IMR-90 (cell line): ENCODE results near the gene ZNF768. TPM values are rescaled to one million over a fixed set of nuclear protein-coding genes. Genes with fewer than 3 reads are reported as not detected.

Experiments used
- ATAC-seq: fragments of 200-7000 bp; cut with Tn5 transposase; 2 replicates; pipeline ENCODE4 v1.9.1; 2020; ENCODE audit warnings: low read depth, mild to moderate bottlenecking, moderate library complexity
- BruUV-seq: library from RNA; stranded (reverse); fragments of 400-500 nt; replicated peaks from 2 replicates; lab custom pipeline; 2021; lab: Mats Ljungman, UMichigan
- CTCF ChIA-PET: fragments of 300-600 bp; formaldehyde crosslinking; extraction: SDS; loops from one replicate; lab custom pipeline; 2021; ENCODE audit warnings: antibody characterized with exemption; lab: Yijun Ruan, JAX
- POLR2A ChIA-PET: fragments of 300-600 bp; sonication (Branson Sonifier 250); formaldehyde crosslinking; loops from one replicate; lab custom pipeline; 2022; ENCODE audit warnings: antibody characterized with exemption; ENCODE audit not compliant: unreplicated experiment; lab: Charles Lee
- DNase-seq: peaks from one replicate; pipeline ENCODE4 v3.0.0; 2013
- H2AFZ ChIP-seq: replicated peaks from 2 replicates; pipeline ENCODE3; 2013; ENCODE audit warnings: low read length, mild to moderate bottlenecking; ENCODE audit not compliant: poor library complexity
- H2AK5ac ChIP-seq: 2 replicates; pipeline ENCODE4 v1.6.1; 2013; ENCODE audit warnings: low read depth, low read length, inconsistent platforms
- H2AK9ac ChIP-seq: replicated peaks from 2 replicates; pipeline ENCODE3; 2013; ENCODE audit warnings: mild to moderate bottlenecking, low read depth, low read length, moderate library complexity; ENCODE audit not compliant: poor library complexity
- H2BK120ac ChIP-seq: 2 replicates; pipeline ENCODE4 v1.6.1; 2013; ENCODE audit warnings: low read depth, low read length, inconsistent platforms
- H2BK15ac ChIP-seq: 3 replicates; pipeline ENCODE4 v1.6.1; 2013; ENCODE audit warnings: low read depth, low read length, inconsistent platforms
- H2BK20ac ChIP-seq: 2 replicates; pipeline ENCODE4 v1.6.1; 2013; ENCODE audit warnings: low read depth, mild to moderate bottlenecking, inconsistent platforms, low read length, moderate library complexity
- H2BK5ac ChIP-seq: 2 replicates; pipeline ENCODE4 v1.6.1; 2013; ENCODE audit warnings: mild to moderate bottlenecking, low read depth, low read length, inconsistent platforms; ENCODE audit not compliant: poor library complexity, severe bottlenecking
- H3K14ac ChIP-seq: replicated peaks from 2 replicates; pipeline ENCODE4 v1.6.1; 2013; ENCODE audit warnings: low read depth, low read length, inconsistent platforms
- H3K18ac ChIP-seq: 2 replicates; pipeline ENCODE4 v1.6.1; 2013; ENCODE audit warnings: low read depth, low read length, control low read depth
- H3K23ac ChIP-seq: 2 replicates; pipeline ENCODE4 v1.6.1; 2013; ENCODE audit warnings: low read depth, low read length, inconsistent platforms
- H3K27ac ChIP-seq: 2 replicates; pipeline ENCODE4 v1.5.1; 2013; ENCODE audit warnings: mild to moderate bottlenecking, control low read depth, low read length; ENCODE audit not compliant: insufficient read depth
- H3K27me3 ChIP-seq: 2 replicates; pipeline ENCODE4 v1.6.1; 2013; ENCODE audit warnings: low read length; ENCODE audit not compliant: control insufficient read depth, insufficient read depth
- H3K36me3 ChIP-seq: 2 replicates; pipeline ENCODE4 v1.6.1; 2013; ENCODE audit warnings: low read length, mixed read lengths; ENCODE audit not compliant: control insufficient read depth, insufficient read depth
- H3K4ac ChIP-seq: 2 replicates; pipeline ENCODE4 v1.6.1; 2013; ENCODE audit warnings: low read depth, low read length, inconsistent platforms
- H3K4me1 ChIP-seq: 2 replicates; pipeline ENCODE4 v1.6.1; 2013; ENCODE audit warnings: low read length, mixed read lengths; ENCODE audit not compliant: control insufficient read depth, insufficient read depth
- H3K4me2 ChIP-seq: 2 replicates; pipeline ENCODE4 v1.6.1; 2013; ENCODE audit warnings: low read depth, mild to moderate bottlenecking, control low read depth, low read length, moderate library complexity
- H3K4me3 ChIP-seq: 2 replicates; pipeline ENCODE4 v1.5.1; 2013; ENCODE audit warnings: low read depth, mild to moderate bottlenecking, control low read depth, low read length, moderate library complexity; ENCODE audit not compliant: insufficient read depth
- H3K56ac ChIP-seq: 2 replicates; pipeline ENCODE4 v1.6.1; 2013; ENCODE audit warnings: low read length, inconsistent platforms; ENCODE audit not compliant: insufficient read depth; ENCODE audit errors: extremely low read depth
- H3K79me1 ChIP-seq, 2 experiments: 2 replicates each; pipeline ENCODE4 v1.6.1; 2013; ENCODE audit warnings: low read length in 2 of 2, inconsistent platforms in 1 of 2, low read depth in 1 of 2
- H3K9ac ChIP-seq: 2 replicates; pipeline ENCODE4 v1.6.1; 2013; ENCODE audit warnings: low read depth, low read length, control low read depth
- H3K9me1 ChIP-seq: 2 replicates; pipeline ENCODE4 v1.6.1; 2013; ENCODE audit warnings: low read length, inconsistent platforms; ENCODE audit not compliant: insufficient read depth
- H3K9me3 ChIP-seq: 2 replicates; pipeline ENCODE4 v1.6.1; 2013; ENCODE audit warnings: low read length; ENCODE audit not compliant: control insufficient read depth, insufficient read depth
- H4K20me1 ChIP-seq: 2 replicates; pipeline ENCODE4 v1.6.1; 2013; ENCODE audit warnings: low read length, inconsistent platforms; ENCODE audit not compliant: insufficient read depth
- H4K5ac ChIP-seq: 2 replicates; pipeline ENCODE4 v1.6.1; 2013; ENCODE audit warnings: mild to moderate bottlenecking, low read depth, low read length, control low read depth
- H4K8ac ChIP-seq, 2 experiments: 2 replicates each; pipeline ENCODE4 v1.6.1; 2013; ENCODE audit warnings: low read depth in 2 of 2, low read length in 2 of 2, control low read depth in 1 of 2, inconsistent platforms in 1 of 2
- H4K91ac ChIP-seq: 2 replicates; pipeline ENCODE4 v1.6.1; 2013; ENCODE audit warnings: low read depth, low read length, inconsistent platforms; ENCODE audit not compliant: insufficient read depth
- BHLHE40 ChIP-seq: fragments of 150-350 bp; IDR thresholded peaks from 2 replicates; pipeline ENCODE4 v1.6.1; 2016; ENCODE audit warnings: mild to moderate bottlenecking, low read depth, low read length
- CEBPB ChIP-seq: IDR thresholded peaks from 2 replicates; pipeline ENCODE4 v1.6.1; 2012; ENCODE audit warnings: low read depth, low read length, improper control_type of control experiment
- CHD1 ChIP-seq: IDR thresholded peaks from 2 replicates; pipeline ENCODE4 v1.6.1; 2012; ENCODE audit warnings: low read depth, low read length, improper control_type of control experiment
- CTCF ChIP-seq: conservative IDR thresholded peaks from 2 replicates; pipeline ENCODE4 v1.5.1; 2012; ENCODE audit warnings: mild to moderate bottlenecking, low read depth, low read length, improper control_type of control experiment
- ELK1 ChIP-seq: fragments of 150-350 bp; IDR thresholded peaks from 2 replicates; pipeline ENCODE4 v1.6.1; 2016; ENCODE audit warnings: low read depth, mild to moderate bottlenecking, low read length, moderate library complexity, borderline replicate concordance
- FOS ChIP-seq: fragments of 150-350 bp; IDR thresholded peaks from 2 replicates; pipeline ENCODE4 v1.6.1; 2016; ENCODE audit warnings: low read depth, low read length
- MAFK ChIP-seq: IDR thresholded peaks from 2 replicates; pipeline ENCODE4 v1.6.1; 2012; ENCODE audit warnings: low read depth, low read length, improper control_type of control experiment
- MAZ ChIP-seq: IDR thresholded peaks from 2 replicates; pipeline ENCODE4 v1.6.1; 2012; ENCODE audit warnings: low read depth, mild to moderate bottlenecking, low read length, improper control_type of control experiment, moderate library complexity, borderline replicate concordance
- MXI1 ChIP-seq: IDR thresholded peaks from 2 replicates; pipeline ENCODE4 v1.6.1; 2012; ENCODE audit warnings: low read depth, mild to moderate bottlenecking, low read length, moderate library complexity, borderline replicate concordance
- NFE2L2 ChIP-seq: fragments of 150-350 bp; IDR thresholded peaks from 2 replicates; pipeline ENCODE4 v1.6.1; 2016; ENCODE audit warnings: low read depth, mild to moderate bottlenecking, low read length
- POLR2A ChIP-seq: IDR thresholded peaks from 2 replicates; pipeline ENCODE4 v1.6.1; 2012; ENCODE audit warnings: mild to moderate bottlenecking, low read depth, low read length
- RAD21 ChIP-seq: IDR thresholded peaks from 2 replicates; pipeline ENCODE4 v1.6.1; 2012; ENCODE audit warnings: low read length, improper control_type of control experiment
- RCOR1 ChIP-seq: IDR thresholded peaks from 2 replicates; pipeline ENCODE4 v1.6.1; 2012; ENCODE audit warnings: mild to moderate bottlenecking, low read length, improper control_type of control experiment; ENCODE audit not compliant: insufficient replicate concordance
- RFX5 ChIP-seq: IDR thresholded peaks from 2 replicates; pipeline ENCODE4 v1.8.0; 2012; ENCODE audit warnings: low read depth, mild to moderate bottlenecking, low read length, moderate library complexity
- SMC3 ChIP-seq: fragments of 150-350 bp; IDR thresholded peaks from 2 replicates; pipeline ENCODE4 v1.6.1; 2016; ENCODE audit warnings: low read depth, mild to moderate bottlenecking, antibody characterized with exemption, low read length, moderate library complexity
- USF2 ChIP-seq: fragments of 150-350 bp; IDR thresholded peaks from 2 replicates; pipeline ENCODE4 v1.6.1; 2017; ENCODE audit warnings: mild to moderate bottlenecking, antibody characterized with exemption, low read length, low read depth
- WGBS, 2 experiments: methylation state at CpG; one replicate each; pipeline versions ENCODE4 v1.1.5 to v1.1.7; 2013; ENCODE audit warnings: missing lambda C conversion rate in 2 of 2; ENCODE audit not compliant: insufficient read length in 1 of 2; ENCODE audit errors: extremely low coverage in 2 of 2; 5-methylcytosine and 5-hydroxymethylcytosine counted together
- dilution Hi-C: fragments of 300-500 bp; cut with HindIII; formaldehyde crosslinking; loops from one replicate; pipeline ENCODE4 v1.14.3; 2018; ENCODE audit warnings: low sequenced_read_pairs; ENCODE audit not compliant: unreplicated experiment
- in situ Hi-C: fragments of 300-500 bp; cut with MboI; formaldehyde crosslinking; loops from 3 replicates; pipeline ENCODE4 v1.14.3; 2019; ENCODE audit warnings: low sequenced_read_pairs, inconsistent platforms, mixed read lengths
- intact Hi-C: fragments of 100-400 bp; cut with micrococcal nuclease; formaldehyde crosslinking; loops from 2 replicates; pipeline ENCODE4 v1.10.0; 2022
- polyA plus RNA-seq, 3 experiments: library from polyadenylated mRNA; depleted of rRNA; stranded (reverse); fragments of >200 nt; gene quantifications; 2 replicates each; pipeline ENCODE4 v1.2.3, GENCODE V29; 2012; ENCODE audit warnings: low replicate concordance in 1 of 3
- total RNA-seq: library from RNA; depleted of rRNA; stranded (reverse); fragments of >200 nt; gene quantifications from 2 replicates; pipeline ENCODE4 v1.2.3, GENCODE V29; 2012

Gene ZNF768
- total and polyA plus RNA-seq, 2 of the 4 experiments (the other 2 are of a cell fraction) = 9.3 to 22.1 TPM

GRCh38 chr16:30556125-30556473, 29.7 kb upstream of the ZNF768 start:
- no peak overlapping the region for H3K27ac ChIP-seq
- intact Hi-C loops (no loop called here), dilution Hi-C loops (no loop called here), in situ Hi-C loops (no loop called here)
- no peak overlapping the region for H3K4me3 ChIP-seq
- H3K18ac ChIP-seq = no peak overlapping the region
- no peaks in the 10 kb centered on the region for H3K27me3 ChIP-seq
- H2AFZ ChIP-seq = no peak overlapping the region
- peaks cover 23% of the 10 kb centered on the region for H3K36me3 ChIP-seq
- no peak overlapping the region for H3K56ac ChIP-seq
- no TSS peak for BruUV-seq
- TF ChIP-seq NFE2L2 (no peak), CHD1 (no peak), RAD21 (no peak), USF2 (no peak), FOS (no peak), CTCF (no peak), CEBPB (no peak), MXI1 (no peak), MAZ (no peak), RCOR1 (no peak), POLR2A (no peak), ELK1 (no peak), MAFK (no peak), SMC3 (no peak), RFX5 (no peak), BHLHE40 (no peak)
- ATAC-seq (no peak), DNase-seq (no peak)
- H4K20me1 ChIP-seq = no peaks in the 10 kb centered on the region; the same call in 1 of the 2 replicates
- H3K4ac ChIP-seq = no peak overlapping the region
- no peak overlapping the region for H2BK15ac ChIP-seq
- H3K9me3 ChIP-seq = no peaks in the 10 kb centered on the region
- whole genome bisulfite sequencing, 2 experiments = 75% methylated on average over 4 of the region's 10 CpGs; no CpG with 5 or more reads in 1 of the 2 experiments
- H2BK120ac ChIP-seq = no peak overlapping the region
- ChIA-PET CTCF (no interaction called here), POLR2A (no interaction called here)
- no peak overlapping the region for H4K8ac ChIP-seq
- peaks cover 4% of the 10 kb centered on the region; the same call in 1 of the 2 replicates for H3K9me1 ChIP-seq
- H3K14ac ChIP-seq = no peak overlapping the region
- H3K79me1 ChIP-seq = peaks cover 16 to 43% of the 10 kb centered on the region in 2 experiments; a peak in 2 of 4 replicates
- H3K23ac ChIP-seq = no peak overlapping the region
- no peak overlapping the region for H2BK20ac ChIP-seq
- H4K5ac ChIP-seq = no peak overlapping the region
- H2BK5ac ChIP-seq = no peak overlapping the region
- H3K4me1 ChIP-seq = no peaks in the 10 kb centered on the region
- H3K4me2 ChIP-seq = no peak overlapping the region
- H2AK5ac ChIP-seq = no peak overlapping the region
- H4K91ac ChIP-seq = no peak overlapping the region
- H3K9ac ChIP-seq = no peak overlapping the region
- H2AK9ac ChIP-seq = no peak overlapping the region
